K562 (cell line): ENCODE results near the gene ZDHHC17. TPM values are rescaled to one million over a fixed set of nuclear protein-coding genes. Genes with fewer than 3 reads are reported as not detected.
A peak's percentile ranks its signal among the peaks of the same experiment; 100 is the strongest.

Experiments
- ATAC-seq: fragments of 200-7000 bp; cut with Tn5 transposase; 3 replicates; pipeline ENCODE4 v1.9.1; 2020; ENCODE audit warnings: moderate library complexity
- BruUV-seq: library from RNA; stranded (reverse); fragments of 400-500 nt; replicated peaks from 2 replicates; lab custom pipeline; 2021; lab: Mats Ljungman, UMichigan
- CTCF ChIA-PET: fragments of 300-600 bp; formaldehyde crosslinking; extraction: SDS; loops from one replicate; lab custom pipeline; 2021; ENCODE audit warnings: low intra/inter-chr PET ratio; lab: Yijun Ruan, JAX
- POLR2A ChIA-PET: fragments of 300-600, 350-650 bp; sonication (Branson Sonifier 250); formaldehyde crosslinking; extraction: SDS; loops from one replicate; lab custom pipeline; 2021; ENCODE audit warnings: antibody characterized with exemption, inconsistent platforms; lab: Yijun Ruan, JAX
- DNase-seq, 4 experiments: peaks; one replicate each; pipeline versions ENCODE4 v3.0.0 to v3.0.0-alpha.2; 2011 to 2018; ENCODE audit warnings: low spot score in 3 of 4, mixed read lengths in 3 of 4; ENCODE audit errors: extremely low read depth in 1 of 4
- FAIRE-seq: peaks from 2 replicates; lab custom pipeline; 2011; peaks lifted over from hg19 to GRCh38; lab: Jason Lieb, UNC
- H2AFZ ChIP-seq: 2 replicates; pipeline ENCODE4 v1.6.0; 2011; ENCODE audit warnings: low read depth, low read length, control low read depth, inconsistent platforms
- H3K27ac ChIP-seq: fragments of 200-600 bp; 3 replicates; pipeline ENCODE4 v1.8.0; 2011; ENCODE audit warnings: low read depth, mild to moderate bottlenecking, control low read depth, inconsistent platforms, low read length, moderate library complexity, mixed read lengths; ENCODE audit errors: extremely low read depth
- H3K27me3 ChIP-seq, 2 experiments: fragments of 300-600 bp in 1 of 2; 2 replicates in 1 of 2; 3 replicates in 1 of 2; pipeline versions ENCODE4 v1.6.0 to v1.8.0; 2011; ENCODE audit warnings: inconsistent platforms in 2 of 2, low read length in 2 of 2, mild to moderate bottlenecking in 1 of 2, mixed read lengths in 1 of 2, moderate library complexity in 1 of 2; ENCODE audit not compliant: control insufficient read depth in 2 of 2, insufficient read depth in 2 of 2
- H3K36me3 ChIP-seq: fragments of 300-600 bp; 3 replicates; pipeline ENCODE4 v1.8.0; 2011; ENCODE audit warnings: mild to moderate bottlenecking, low read length, inconsistent platforms; ENCODE audit not compliant: control insufficient read depth, insufficient read depth
- H3K4me1 ChIP-seq, 2 experiments: fragments of 200-600 bp in 1 of 2; replicated peaks in 1 of 2; 2 replicates in 1 of 2; 3 replicates in 1 of 2; pipeline versions ENCODE4 v1.5.1 to v1.8.0; 2011; ENCODE audit warnings: inconsistent platforms in 2 of 2, low read length in 2 of 2, mild to moderate bottlenecking in 1 of 2, mixed read lengths in 1 of 2, moderate library complexity in 1 of 2; ENCODE audit not compliant: control insufficient read depth in 2 of 2, insufficient read depth in 2 of 2
- H3K4me2 ChIP-seq: 2 replicates; pipeline ENCODE4 v1.6.1; 2011; ENCODE audit warnings: low read length, control low read depth, inconsistent platforms, mixed read lengths; ENCODE audit not compliant: insufficient read depth
- H3K4me3 ChIP-seq: fragments of 200-600 bp; sonication (generic), shearing (Covaris generic); 2 replicates; pipeline ENCODE4 v1.5.1; 2016; ENCODE audit warnings: control low read depth, inconsistent platforms
- H3K79me2 ChIP-seq: fragments of 200-600 bp; 3 replicates; pipeline ENCODE4 v1.8.0; 2011; ENCODE audit warnings: low read length, inconsistent platforms; ENCODE audit not compliant: control insufficient read depth, insufficient read depth
- H3K9ac ChIP-seq, 2 experiments: 2 replicates each; pipeline versions ENCODE4 v1.6.0 to v1.6.1; 2011; ENCODE audit warnings: low read depth in 2 of 2, low read length in 2 of 2, control low read depth in 1 of 2, inconsistent platforms in 1 of 2, mild to moderate bottlenecking in 1 of 2, mixed read lengths in 1 of 2; ENCODE audit not compliant: insufficient read depth in 1 of 2
- H3K9me1 ChIP-seq: one replicate; pipeline ENCODE4 v1.6.0; 2011; ENCODE audit warnings: inconsistent platforms, mild to moderate bottlenecking, low read length, moderate library complexity; ENCODE audit not compliant: control insufficient read depth, insufficient read depth
- H3K9me3 ChIP-seq: replicated peaks from 2 replicates; pipeline ENCODE4 v1.5.1; 2011; ENCODE audit warnings: low read depth, low read length, inconsistent platforms; ENCODE audit not compliant: control insufficient read depth, insufficient read depth
- H4K20me1 ChIP-seq: replicated peaks from 2 replicates; pipeline ENCODE4 v1.6.1; 2011; ENCODE audit warnings: low read length, inconsistent platforms, mixed read lengths; ENCODE audit not compliant: control insufficient read depth, insufficient read depth
- CBX3 ChIP-seq, 2 experiments: IDR thresholded peaks; 1 replicate in 1 of 2; 2 replicates in 1 of 2; pipeline ENCODE4 v1.6.1; 2012; ENCODE audit warnings: inconsistent platforms in 2 of 2, low read length in 2 of 2, borderline replicate concordance in 1 of 2, control low read depth in 1 of 2
- HBP1 ChIP-seq: fragments of 450-650 bp; formaldehyde crosslinking; IDR thresholded peaks from 2 replicates; pipeline ENCODE4 v1.4.0; 2022; ENCODE audit warnings: missing genetic modification characterization
- HMBOX1 ChIP-seq: sonication (generic); IDR thresholded peaks from 2 replicates; pipeline ENCODE4 v1.6.1; 2016
- NR3C1 ChIP-seq: sonication (generic); formaldehyde crosslinking; IDR thresholded peaks from 2 replicates; pipeline ENCODE4 v1.8.1; 2022; ENCODE audit warnings: missing genetic modification reagents
- PBX2 ChIP-seq, 2 experiments: IDR thresholded peaks in 1 of 2; conservative IDR thresholded peaks in 1 of 2; 2 replicates each; pipeline ENCODE4 v1.6.1; 2016; ENCODE audit warnings: low read depth in 2 of 2, mild to moderate bottlenecking in 1 of 2, missing compliant biosample characterization in 1 of 2, missing genetic modification characterization in 1 of 2, moderate library complexity in 1 of 2
- POLR2H ChIP-seq: IDR thresholded peaks from 2 replicates; pipeline ENCODE4 v1.6.1; 2016; ENCODE audit warnings: missing genetic modification characterization, low read depth, mild to moderate bottlenecking, control low read depth, missing compliant biosample characterization, moderate library complexity
- SETDB1 ChIP-seq: IDR thresholded peaks from one replicate; pipeline ENCODE4 v1.6.1; 2012; ENCODE audit warnings: low read length, control low read depth, inconsistent platforms
- WGBS: fragments of 100-300 bp; shearing (Covaris generic); methylation state at CpG from one replicate; pipeline ENCODE4 v1.1.6; 2016; ENCODE audit warnings: low coverage, mixed read lengths; ENCODE audit not compliant: insufficient coverage; ENCODE audit errors: missing lambda C conversion rate; 5-methylcytosine and 5-hydroxymethylcytosine counted together
- in situ Hi-C: fragments of 300-500 bp; cut with MboI; formaldehyde crosslinking; loops from 4 replicates; pipeline ENCODE4 v1.15.0; 2018; ENCODE audit warnings: inconsistent platforms, mixed read lengths
- intact Hi-C: fragments of 100-400 bp; cut with micrococcal nuclease; formaldehyde crosslinking; loops from 2 replicates; pipeline ENCODE4 v1.14.2; 2022
- polyA plus RNA-seq, 8 experiments: library from polyadenylated mRNA; depleted of rRNA in 4 of 8; stranded (reverse) in 5 of 8; unstranded in 3 of 8; fragments of >200 nt; fragmentation: Nextera tagmentation in 2 of 8; fragmentation: Illumina TruSeq in 1 of 8; extraction: Ambion mirVana in 2 of 8; extraction: Trizol in 1 of 8; gene quantifications; 2 replicates each; pipeline versions ENCODE4 v1.2.1 to v1.2.3, GENCODE V29; 2011 to 2014; ENCODE audit warnings: inconsistent platforms in 1 of 8, missing spikeins in 1 of 8
- total RNA-seq, 7 experiments: library from RNA; depleted of rRNA in 6 of 7; stranded (reverse); fragments of >200 nt in 6 of 7; fragmentation: Illumina TruSeq in 2 of 7; extraction: Trizol in 2 of 7; gene quantifications; 2 replicates each; pipeline versions ENCODE4 v1.2.1 to v1.2.3, GENCODE V29; 2011 to 2021; ENCODE audit warnings: low replicate concordance in 1 of 7

The ZDHHC17 gene
- total and polyA plus RNA-seq, 9 of the 15 experiments (the other 6 are each of a cell fraction or from before 2014, with no cell fraction given): 6.7 to 66.0 (median 27.5) TPM

GRCh38 chr12:76768576-76768975, 4.7 kb downstream of the ZDHHC17 start:
- ATAC-seq: no peak
- TF ChIP-seq NR3C1 (CRISPR knock-in tag) (no peak), HMBOX1 (peak; percentile 73)
- Histone ChIP-seq H3K9me3 (no peaks in the 10 kb centered on the region), H3K9me1 (no peaks in the 10 kb centered on the region), H3K4me1 (peaks cover 2 to 15% of the 10 kb centered on the region in 2 experiments; a peak in 4 of 5 replicates), H3K4me2 (no peak overlapping the region), H2AFZ (no peak overlapping the region), H3K79me2 (peaks cover 91% of the 10 kb centered on the region), H3K9ac (no peak overlapping the region), H3K27me3 (no peaks in the 10 kb centered on the region), H3K4me3 (no peak overlapping the region), H3K36me3 (peaks cover 4% of the 10 kb centered on the region; the same call in 1 of the 3 replicates), H4K20me1 (peaks cover 17% of the 10 kb centered on the region; the same call in 1 of the 2 replicates), H3K27ac (no peak overlapping the region)
- ChIA-PET CTCF (no interaction called here), POLR2A (interaction anchor here (0.6 to 1.7 kb wide), 4 partner anchors 9 to 520 kb away, joined by 3 to 10 read pairs (median 3); no protein-coding TSS in a partner anchor)
- in situ Hi-C loops: no loop called here
- FAIRE-seq: no peak
- DNase-seq: no peak
- 43% methylated on average over 3 of the region's 3 CpGs for WGBS
- intact Hi-C loops: no loop called here
- BruUV-seq: no TSS peak

GRCh38 chr12:76777765-76778216, 13.9 kb downstream of the ZDHHC17 start:
- Histone ChIP-seq H3K4me1 (peaks cover 13 to 31% of the 10 kb centered on the region in 2 experiments), H3K27me3 (no peaks in the 10 kb centered on the region), H4K20me1 (no peaks in the 10 kb centered on the region), H2AFZ (peak overlapping the region; percentile 25; the same call in 1 of the 2 replicates), H3K79me2 (peaks cover 97% of the 10 kb centered on the region), H3K27ac (peak overlapping the region; percentile 73), H3K4me2 (peak overlapping the region; percentile 73), H3K4me3 (peak overlapping the region; percentile 3; the same call in 1 of the 2 replicates), H3K9me3 (peaks cover 9% of the 10 kb centered on the region), H3K9ac (peak overlapping the region; percentile 40 to 69; a peak in 3 of 4 replicates), H3K36me3 (no peaks in the 10 kb centered on the region), H3K9me1 (no peaks in the 10 kb centered on the region)
- intact Hi-C loops: loop anchor here (10.0 kb wide), 1 partner anchor 1263 kb away; the partner anchor contains the start of gene KRR1
- CTCF ChIA-PET: interaction anchor here (0.6 kb wide), 1 partner anchor 423 kb away, joined by 3 read pairs; no protein-coding TSS in a partner anchor
- 11% methylated on average over 5 of the region's 5 CpGs for WGBS
- POLR2A ChIA-PET: interaction anchor here (0.6 to 2.0 kb wide), 6 partner anchors 9 to 370 kb away, joined by 3 to 10 read pairs (median 4); no protein-coding TSS in a partner anchor
- ATAC-seq (peak; percentile 73), FAIRE-seq (peak; percentile 23), DNase-seq (peak in 2 of 4 experiments; percentile 42 to 61)
- in situ Hi-C loops: no loop called here
- no TSS peak for BruUV-seq
- TF ChIP-seq POLR2H (tag) (no peak), CBX3 (IDR thresholded peaks at IDR 0.05; ENCODE audit: borderline replicate concordance in 1 of 2, low read length in 2 of 2) (0 out of 3 replicates have a peak, but pooled peaks of 1 of the 2 experiments have one; percentile 14), PBX2 (CRISPR knock-in tag; IDR thresholded peaks at IDR 0.05; ENCODE audit: low read depth) (no peak), PBX2 (tag; conservative IDR thresholded peaks at IDR 0.05; ENCODE audit: low read depth) (no peak), SETDB1 (no peak), HBP1 (CRISPR knock-in tag) (peak; percentile 56; the same call in 1 of the 2 replicates)
